ELF-1 (cell line): ENCODE measurements around the gene KIAA1671.
A peak's percentile ranks its signal among the peaks of the same experiment; 100 is the strongest.
"Not testable (repeated sequence)": the region's sequence is repeated elsewhere in the genome, so short reads cannot be mapped to it uniquely, and the experiment has no call there.

Experiments
- DNase-seq: peaks from one replicate; pipeline ENCODE4 v3.0.0-alpha.2; 2016; ENCODE audit warnings: low read depth, low spot score

Gene KIAA1671

GRCh38 chr22:24951942-24952836 lies at the start of gene KIAA1671:
Gene KIAA1671, plus strand, starts transcription at chr22:24952716. Its CDS starts 75,284 bp downstream, at chr22:25028000.
- peak; percentile 97 for DNase-seq

GRCh38 chr22:24905909-24906308 lies 46.6 kb upstream of the KIAA1671 start:
- DNase-seq: no peak

DNA sequence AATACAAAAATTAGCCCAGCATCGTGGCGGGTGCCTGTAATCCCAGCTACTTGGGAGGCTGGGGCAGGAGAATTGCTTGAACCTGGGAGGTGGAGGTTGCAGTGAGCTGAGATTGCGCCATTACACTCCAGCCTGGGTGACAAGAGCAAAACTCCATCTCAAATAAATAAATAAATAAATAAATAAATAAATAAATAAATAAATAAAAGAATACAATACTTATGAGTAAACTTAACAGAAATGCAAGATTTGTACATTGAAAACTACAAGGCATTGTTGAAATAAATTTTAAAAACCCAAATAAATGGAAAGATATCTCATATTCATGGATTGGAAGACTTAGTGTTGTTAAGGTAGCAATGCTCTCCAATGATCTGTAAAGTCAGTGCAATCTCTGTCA lies 45.4 kb upstream of the KIAA1671 start:
- not testable (repeated sequence) for DNase-seq

GRCh38 chr22:24920029-24920428 lies 32.5 kb upstream of the KIAA1671 start:
- DNase-seq: no peak

DNA sequence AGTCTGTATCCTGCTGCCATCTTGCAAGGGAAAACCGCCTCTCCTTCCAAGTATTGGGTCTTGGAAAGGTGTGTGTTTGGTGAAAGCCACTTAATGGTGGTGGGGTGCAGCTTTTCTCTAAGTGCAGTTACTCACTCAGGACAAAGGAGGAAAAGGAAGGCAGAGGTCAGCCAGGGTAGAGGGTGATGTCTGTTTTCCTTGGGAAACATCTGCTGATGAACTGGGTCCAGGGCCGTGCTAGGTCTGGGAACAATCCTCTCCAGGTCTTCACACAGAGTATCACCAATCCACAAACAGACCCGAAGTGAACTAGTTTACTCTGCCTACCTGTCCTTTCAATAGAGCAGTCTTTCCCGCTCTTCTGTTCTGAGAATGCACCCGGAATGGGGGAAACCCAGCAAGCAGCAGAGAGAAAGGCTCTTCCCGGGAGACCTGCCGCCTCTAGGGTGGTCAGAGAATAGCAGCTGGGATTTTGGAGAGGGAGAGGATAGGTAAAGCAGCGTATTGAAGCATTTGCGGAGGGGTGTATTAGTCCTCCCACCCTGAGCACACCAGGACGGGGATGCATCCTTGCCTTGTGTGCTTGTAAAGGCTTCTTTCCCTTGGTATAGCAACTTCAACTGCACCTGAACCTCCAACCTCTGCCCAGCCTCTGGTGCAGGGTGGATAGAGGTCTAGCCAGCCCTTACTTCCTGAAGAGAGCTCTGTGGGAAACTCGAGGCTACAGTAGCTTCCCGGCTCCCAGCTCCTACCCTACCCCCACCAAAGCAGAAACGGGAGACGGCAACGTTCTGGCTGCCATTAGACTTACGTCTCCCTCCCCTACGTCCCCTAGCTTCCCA lies 26.7 kb upstream of the KIAA1671 start:
- peak; percentile 58 for DNase-seq

DNA sequence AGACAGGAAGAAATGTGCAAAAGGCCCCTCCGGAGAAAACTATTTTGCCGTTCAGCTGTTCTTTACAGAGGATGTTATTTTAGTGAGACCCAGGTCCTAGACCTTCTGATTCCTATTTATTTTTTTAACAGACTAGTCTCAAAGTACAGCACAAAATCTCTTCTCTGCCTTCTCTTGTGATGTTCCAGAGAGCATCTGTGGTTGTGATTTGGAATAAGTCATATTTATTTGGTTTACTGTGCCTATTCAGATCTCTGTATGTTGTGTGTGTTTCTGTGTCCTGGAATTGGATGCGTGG lies 26.1 kb upstream of the KIAA1671 start:
- DNase-seq: no peak

GRCh38 chr22:24926849-24927579 lies 25.5 kb upstream of the KIAA1671 start:
- DNase-seq: no peak

DNA sequence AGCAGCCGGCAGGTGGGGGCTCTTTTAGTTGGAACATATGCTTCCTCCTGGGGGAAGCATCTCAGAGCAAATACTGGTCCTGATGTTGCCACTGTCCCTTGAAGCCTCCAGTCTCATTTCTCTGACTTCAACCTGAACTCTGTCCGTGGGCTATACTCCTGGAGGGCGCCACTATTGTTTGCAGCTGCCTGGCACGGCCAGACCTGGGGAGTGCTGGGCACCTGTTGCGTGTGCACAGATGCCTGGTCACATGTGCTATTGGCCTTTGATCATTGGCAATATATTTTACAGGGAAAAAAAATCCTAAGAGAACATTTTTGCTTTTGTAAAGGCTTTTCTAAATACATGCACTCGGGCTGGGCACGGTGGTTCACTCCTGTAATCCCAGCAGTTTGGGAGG lies 24.2 kb upstream of the KIAA1671 start:
- no peak for DNase-seq

- DNase-seq: peak; percentile 55
Observed at GRCh38 chr22:24930678-24931077, 21.8 kb upstream of the KIAA1671 start.

- DNase-seq: no peak
Observed at GRCh38 chr22:24935771-24936483, 16.6 kb upstream of the KIAA1671 start.

DNA sequence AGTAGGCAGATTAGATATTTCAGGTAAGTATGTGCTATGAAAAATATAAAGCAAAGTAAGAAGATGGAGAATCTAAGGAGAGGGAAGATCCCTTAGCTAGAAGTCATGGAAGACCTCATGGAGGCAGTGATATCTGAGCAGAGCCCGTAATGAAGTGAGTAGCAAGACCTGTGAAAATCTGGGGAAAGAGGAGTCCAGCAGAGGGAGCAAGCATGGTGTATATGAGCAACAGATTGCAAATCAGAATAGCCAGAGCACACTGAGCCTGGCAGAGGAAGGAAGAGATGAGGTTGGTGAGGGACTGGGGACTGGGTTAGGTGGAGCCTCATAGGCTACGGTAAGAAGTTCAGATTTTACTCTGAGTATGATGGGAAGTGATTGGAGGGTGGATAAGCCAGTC lies 15.4 kb upstream of the KIAA1671 start:
- no peak for DNase-seq

GRCh38 chr22:24938741-24939341 lies 13.7 kb upstream of the KIAA1671 start:
- peak; percentile 55 for DNase-seq

DNA sequence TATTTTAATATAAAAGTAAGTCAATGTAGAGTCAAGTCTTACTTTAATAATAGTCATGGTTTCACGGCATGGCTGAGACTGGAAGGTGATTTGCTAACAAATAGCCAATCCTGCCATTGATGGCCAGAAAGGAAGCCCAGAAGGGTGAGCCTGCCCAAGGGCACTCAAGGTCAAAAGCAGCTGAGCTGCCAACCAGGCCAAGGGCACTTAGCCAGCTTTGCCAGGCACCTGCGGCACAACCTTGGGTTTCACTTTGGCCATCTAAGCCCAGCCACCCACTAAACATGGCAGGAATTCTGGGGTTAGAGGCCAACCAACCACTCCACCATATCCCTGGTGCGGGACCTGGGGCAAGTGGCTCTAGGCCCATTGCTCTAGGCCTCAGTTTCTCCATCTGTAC lies 10.2 kb upstream of the KIAA1671 start:
- no peak for DNase-seq

DNA sequence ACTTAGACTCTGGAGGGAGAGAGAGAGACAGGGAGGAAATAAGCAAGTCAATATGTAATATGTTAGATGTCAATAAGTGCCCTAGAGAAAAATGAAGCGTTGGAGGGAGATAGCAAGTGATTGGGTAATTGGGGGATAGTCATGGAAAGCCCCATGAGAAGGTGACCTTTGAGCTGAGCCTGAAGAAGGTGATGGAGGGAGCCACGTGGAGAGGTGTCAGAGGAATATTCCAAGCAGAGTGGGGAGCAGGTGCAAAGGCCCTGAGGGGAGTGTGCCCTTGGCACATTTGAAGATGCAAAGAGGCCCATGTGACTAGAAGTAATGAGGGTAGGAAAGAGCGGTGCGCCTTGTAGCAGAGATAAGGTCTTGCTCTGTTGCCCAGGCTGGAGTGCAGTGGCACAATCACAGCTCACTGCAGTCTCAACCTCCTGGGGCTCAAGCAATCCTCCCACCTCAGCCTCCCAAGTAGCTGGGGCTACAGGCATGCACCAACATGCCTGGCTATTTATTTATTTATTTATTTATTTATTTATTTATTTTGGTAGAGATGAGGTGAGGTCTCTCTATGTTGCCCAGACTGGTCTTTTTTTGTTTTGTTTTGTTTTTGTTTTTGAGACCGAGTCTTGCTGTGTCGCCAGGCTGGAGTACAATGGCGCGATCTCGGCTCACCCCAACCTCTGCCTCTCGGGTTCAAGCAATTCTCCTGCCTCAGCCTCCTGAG lies 8.1 kb upstream of the KIAA1671 start:
- no peak for DNase-seq

DNA sequence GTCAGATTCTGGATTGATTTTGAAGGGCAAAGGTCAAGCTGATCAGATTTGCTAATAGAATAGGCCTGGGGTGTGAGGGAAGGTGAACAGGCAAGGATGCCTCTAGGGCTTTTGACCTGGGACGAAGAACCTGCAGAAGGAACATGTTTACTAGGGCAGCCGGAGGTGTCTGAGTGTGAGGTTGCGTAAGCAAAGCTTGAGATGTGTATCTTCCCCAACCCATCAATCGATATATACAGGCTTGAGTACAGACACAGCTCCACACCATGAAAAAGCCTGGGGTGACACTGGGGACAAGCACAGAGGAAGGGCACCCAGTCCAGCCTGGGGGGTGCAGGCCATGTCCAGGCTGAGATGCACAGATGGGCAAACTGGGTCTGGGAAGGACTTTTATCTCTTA lies 7.1 kb upstream of the KIAA1671 start:
- DNase-seq: no peak

DNA sequence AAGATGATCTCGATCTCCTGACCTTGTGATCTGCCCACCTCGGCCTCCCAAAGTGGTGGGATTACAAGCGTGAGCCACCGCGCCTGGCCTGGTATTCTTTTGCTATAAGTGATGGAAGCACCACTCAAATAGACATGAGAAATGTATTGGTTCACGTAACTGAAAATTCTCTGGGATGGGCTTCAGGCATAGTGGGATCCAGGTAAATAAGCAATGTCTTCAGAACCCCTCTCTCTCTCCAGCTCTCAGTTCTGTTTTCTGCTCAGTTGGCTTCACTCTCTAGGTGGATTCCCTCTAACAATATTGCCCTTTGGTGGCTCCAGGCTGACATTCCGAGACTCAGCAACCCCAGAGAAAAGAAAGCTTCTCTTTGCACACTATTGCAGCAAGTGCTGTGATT lies 5.1 kb upstream of the KIAA1671 start:
- DNase-seq: no peak

DNA sequence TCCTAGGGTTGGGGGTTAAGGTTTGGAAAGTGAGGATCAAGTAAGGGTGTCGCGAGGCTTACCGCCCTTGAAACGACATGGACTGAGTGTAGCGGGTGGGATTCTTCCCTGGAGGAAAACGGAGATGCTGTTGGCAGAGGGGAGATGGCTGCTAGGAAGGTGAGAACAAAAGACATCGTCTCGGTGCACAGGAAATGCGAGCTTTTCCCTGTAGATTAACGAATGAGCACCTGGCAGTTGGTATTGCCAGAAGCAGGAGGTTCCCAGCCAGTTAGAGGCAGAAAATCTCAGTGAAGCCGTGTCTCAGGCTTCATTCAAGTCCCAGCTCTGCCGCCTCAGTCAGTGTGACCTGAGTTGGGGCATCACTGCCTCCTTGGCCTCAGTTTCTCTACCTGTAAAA lies 4.6 kb upstream of the KIAA1671 start:
- DNase-seq: no peak

DNA sequence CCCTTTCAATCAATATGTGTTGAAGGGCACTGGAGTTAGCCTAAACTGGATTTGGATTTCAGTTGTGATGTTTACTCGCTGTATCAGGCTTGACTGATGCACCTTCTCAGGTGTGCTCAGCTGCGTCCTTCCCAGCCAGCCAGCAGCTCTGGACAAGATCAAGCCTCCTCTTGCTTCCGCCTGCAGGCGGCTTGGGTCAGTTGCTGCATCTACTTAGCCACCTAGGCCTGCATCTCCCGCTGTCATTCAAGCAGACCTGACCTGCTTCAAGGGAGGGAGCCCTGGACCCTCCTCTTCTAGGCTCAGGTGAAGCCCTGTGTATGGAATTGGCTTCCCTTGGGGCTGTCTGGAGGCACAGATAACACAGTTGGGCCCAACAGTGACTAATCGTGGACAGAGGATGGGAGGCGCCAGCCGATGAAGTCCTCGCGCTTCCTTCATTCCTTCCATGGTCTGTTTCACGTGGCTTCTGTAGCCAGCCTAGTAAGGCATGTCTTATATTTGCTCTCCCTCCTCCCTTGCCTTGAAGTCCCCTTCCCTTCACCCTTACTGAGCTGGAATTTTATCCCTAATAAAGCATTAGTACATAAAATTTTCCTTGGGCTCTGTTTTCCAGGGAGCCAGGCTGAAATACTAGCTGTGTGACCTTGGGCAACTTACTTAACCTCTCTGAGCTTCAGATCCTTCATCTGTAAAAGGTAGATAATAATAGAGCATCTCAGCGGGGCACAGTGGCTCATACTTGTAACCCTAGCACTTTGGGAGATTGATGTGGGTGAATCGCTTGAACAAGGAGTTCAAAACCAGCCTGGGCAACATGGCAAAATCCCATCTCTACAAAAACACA lies 3.9 kb upstream of the KIAA1671 start:
- DNase-seq: peak; percentile 75

DNA sequence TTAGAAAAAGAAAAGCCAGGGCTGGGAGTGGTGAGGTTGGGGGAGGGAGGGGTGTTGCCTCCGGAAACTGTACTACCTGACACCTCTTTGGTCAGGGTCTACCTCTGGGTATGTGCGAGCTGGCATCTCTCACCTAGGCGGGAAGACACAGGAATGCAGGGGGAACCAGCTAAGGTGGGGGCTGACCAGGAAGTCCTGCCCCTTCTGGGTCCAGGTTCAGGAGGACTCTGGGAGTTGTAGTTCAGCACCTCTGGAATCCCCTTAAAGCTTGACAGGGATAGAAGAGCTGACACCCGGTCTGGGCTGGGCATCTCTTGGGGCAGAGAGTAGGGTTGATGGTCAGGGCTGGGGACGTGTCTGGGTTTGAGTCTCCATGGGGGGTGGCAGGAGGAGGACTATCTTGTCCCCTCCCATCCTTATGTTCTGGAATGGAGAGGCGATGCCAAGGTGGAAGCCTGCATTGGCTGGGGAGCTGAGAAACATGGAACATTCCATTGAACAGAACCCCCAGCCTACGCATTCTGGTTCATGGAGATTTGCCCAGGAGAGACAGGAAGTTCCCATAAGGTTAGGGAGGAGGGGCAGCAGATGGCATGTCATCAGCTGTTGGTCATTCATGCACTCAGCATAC lies 2.1 kb upstream of the KIAA1671 start:
- peak; percentile 84 for DNase-seq
